ENCODE measurements around the gene RPL18A. TPM values are rescaled to one million over a fixed set of nuclear protein-coding genes. Genes with fewer than 3 reads are reported as not detected.

The RPL18A gene
- total RNA-seq, 1 donor from 2014 or later: 767 TPM

GRCh38 chr19:17872251-17873001, 12.7 kb downstream of the RPL18A start:
- H3K36me3 ChIP-seq: no peaks in the 10 kb centered on the region
- TF ChIP-seq CTCF (IDR thresholded peaks at IDR 0.05; ENCODE audit: borderline replicate concordance): no peak
- H3K4me3 ChIP-seq: peak overlapping the region; percentile 23
- peaks cover 19% of the 10 kb centered on the region for H3K4me1 ChIP-seq
- H3K9me3 ChIP-seq (replicated peaks): no peaks in the 10 kb centered on the region
- peaks cover 78% of the 10 kb centered on the region for H3K27me3 ChIP-seq (ENCODE audit: low read depth)
- H3K27ac ChIP-seq (replicated peaks): no peak overlapping the region
- intact Hi-C loops (cut with micrococcal nuclease): no loop called here
- DNase-seq: no peak

- H3K4me3 ChIP-seq: no peak overlapping the region
- H3K36me3 ChIP-seq: no peaks in the 10 kb centered on the region
- H3K27me3 ChIP-seq (ENCODE audit: low read depth): peaks cover 93% of the 10 kb centered on the region
- TF ChIP-seq CTCF (IDR thresholded peaks at IDR 0.05; ENCODE audit: borderline replicate concordance): no peak
- no peak overlapping the region for H3K27ac ChIP-seq (replicated peaks)
- intact Hi-C loops (cut with micrococcal nuclease): no loop called here
- H3K4me1 ChIP-seq: peaks cover 19% of the 10 kb centered on the region
- no peaks in the 10 kb centered on the region for H3K9me3 ChIP-seq (replicated peaks)
- no peak for DNase-seq
These were observed 14.4 kb downstream of the RPL18A start for GRCh38 chr19:17873786-17874757.

- Histone ChIP-seq H3K4me1 (peaks cover 19% of the 10 kb centered on the region), H3K36me3 (no peaks in the 10 kb centered on the region), H3K4me3 (no peak overlapping the region), H3K27me3 (ENCODE audit: low read depth) (peaks cover 98% of the 10 kb centered on the region), H3K27ac (replicated peaks) (no peak overlapping the region), H3K9me3 (replicated peaks) (no peaks in the 10 kb centered on the region)
- intact Hi-C loops (cut with micrococcal nuclease): no loop called here
- no peak for TF ChIP-seq CTCF (IDR thresholded peaks at IDR 0.05; ENCODE audit: borderline replicate concordance)
- DNase-seq: no peak
These were observed 15.0 kb downstream of the RPL18A start for GRCh38 chr19:17874758-17875135.

GRCh38 chr19:17877696-17878095, 18.0 kb downstream of the RPL18A start:
- Histone ChIP-seq H3K27me3 (ENCODE audit: low read depth) (peaks cover 88% of the 10 kb centered on the region), H3K27ac (replicated peaks) (no peak overlapping the region), H3K36me3 (no peaks in the 10 kb centered on the region), H3K4me1 (peaks cover 8% of the 10 kb centered on the region), H3K4me3 (no peak overlapping the region), H3K9me3 (replicated peaks) (no peaks in the 10 kb centered on the region)
- no peak for TF ChIP-seq CTCF (IDR thresholded peaks at IDR 0.05; ENCODE audit: borderline replicate concordance)
- intact Hi-C loops (cut with micrococcal nuclease): no loop called here
- DNase-seq: no peak

GRCh38 chr19:17879466-17879865, 19.8 kb downstream of the RPL18A start:
- Histone ChIP-seq H3K4me1 (no peaks in the 10 kb centered on the region), H3K36me3 (no peaks in the 10 kb centered on the region), H3K9me3 (replicated peaks) (no peaks in the 10 kb centered on the region), H3K27me3 (ENCODE audit: low read depth) (peaks cover 87% of the 10 kb centered on the region), H3K4me3 (no peak overlapping the region), H3K27ac (replicated peaks) (no peak overlapping the region)
- TF ChIP-seq CTCF (IDR thresholded peaks at IDR 0.05; ENCODE audit: borderline replicate concordance): no peak
- no peak for DNase-seq
- intact Hi-C loops (cut with micrococcal nuclease): no loop called here
